ENCODE data around the gene XPR1. TPM values are rescaled to one million over a fixed set of nuclear protein-coding genes. Genes with fewer than 3 reads are reported as not detected.
A peak's percentile ranks its signal among the peaks of the same experiment; 100 is the strongest.

XPR1 gene
- 38.0 TPM for polyA plus RNA-seq (2013, experiment 1 of 2)
- 31.6 TPM for polyA plus RNA-seq (2013, experiment 2 of 2)

GRCh38 chr1:180631766-180632325 is at the start of gene XPR1:
Gene XPR1 (plus strand): TSS chr1:180632022. CDS start chr1:180632202, 180 bp downstream.
- 0% methylated on average over 20 to 32 of the region's 41 CpGs for WGBS, 2 experiments (ENCODE audit: insufficient coverage in 2 of 2)
- Histone ChIP-seq H3K36me3 (ENCODE audit: control insufficient read depth, insufficient read depth, low read length) (no peaks in the 10 kb centered on the region), H3K4me3 (ENCODE audit: extremely low read depth, insufficient read depth, low read length, poor library complexity, severe bottlenecking) (peak within 1 kb of the TSS; percentile 81), H3K9me3 (ENCODE audit: control insufficient read depth, low read length) (no peaks in the 10 kb centered on the region), H3K4me1 (ENCODE audit: control insufficient read depth, insufficient read depth, low read length, poor library complexity, severe bottlenecking) (peaks cover 3% of the 10 kb centered on the region), H3K27ac (ENCODE audit: low read depth, low read length, severe bottlenecking) (peak within 1 kb of the TSS; percentile 86)

- Histone ChIP-seq H3K9me3 (ENCODE audit: control insufficient read depth, low read length) (no peaks in the 10 kb centered on the region), H3K4me3 (ENCODE audit: extremely low read depth, insufficient read depth, low read length, poor library complexity, severe bottlenecking) (no peak overlapping the region), H3K27ac (ENCODE audit: low read depth, low read length, severe bottlenecking) (no peak overlapping the region), H3K36me3 (ENCODE audit: control insufficient read depth, insufficient read depth, low read length) (no peaks in the 10 kb centered on the region), H3K4me1 (ENCODE audit: control insufficient read depth, insufficient read depth, low read length, poor library complexity, severe bottlenecking) (peaks cover 11% of the 10 kb centered on the region)
- WGBS, 2 experiments (ENCODE audit: insufficient coverage in 2 of 2), result 93 to 99% methylated on average over 6 to 8 of the region's 8 CpGs
Measured at GRCh38 chr1:180584869-180585268, 47.0 kb upstream of the XPR1 start.

GRCh38 chr1:180585994-180586359 is 45.8 kb upstream of the XPR1 start:
- H3K9me3 ChIP-seq (ENCODE audit: control insufficient read depth, low read length), result no peaks in the 10 kb centered on the region
- H3K36me3 ChIP-seq (ENCODE audit: control insufficient read depth, insufficient read depth, low read length), result no peaks in the 10 kb centered on the region
- no peak overlapping the region for H3K27ac ChIP-seq (ENCODE audit: low read depth, low read length, severe bottlenecking)
- H3K4me1 ChIP-seq (ENCODE audit: control insufficient read depth, insufficient read depth, low read length, poor library complexity, severe bottlenecking), result peaks cover 11% of the 10 kb centered on the region
- 92 to 93% methylated on average over 4 of the region's 4 CpGs for WGBS, 2 experiments (ENCODE audit: insufficient coverage in 2 of 2)
- no peak overlapping the region for H3K4me3 ChIP-seq (ENCODE audit: extremely low read depth, insufficient read depth, low read length, poor library complexity, severe bottlenecking)

- no peak overlapping the region for H3K27ac ChIP-seq (ENCODE audit: low read depth, low read length, severe bottlenecking)
- 80 to 100% methylated on average over 1 of the region's 1 CpG for WGBS, 2 experiments (ENCODE audit: insufficient coverage in 2 of 2)
- no peak overlapping the region for H3K4me3 ChIP-seq (ENCODE audit: extremely low read depth, insufficient read depth, low read length, poor library complexity, severe bottlenecking)
- H3K9me3 ChIP-seq (ENCODE audit: control insufficient read depth, low read length), result no peaks in the 10 kb centered on the region
- H3K36me3 ChIP-seq (ENCODE audit: control insufficient read depth, insufficient read depth, low read length), result no peaks in the 10 kb centered on the region
- H3K4me1 ChIP-seq (ENCODE audit: control insufficient read depth, insufficient read depth, low read length, poor library complexity, severe bottlenecking), result peaks cover 11% of the 10 kb centered on the region
Measured at GRCh38 chr1:180586671-180587155, 45.1 kb upstream of the XPR1 start.

GRCh38 chr1:180588121-180588520 is 43.7 kb upstream of the XPR1 start:
- no peak overlapping the region for H3K27ac ChIP-seq (ENCODE audit: low read depth, low read length, severe bottlenecking)
- H3K36me3 ChIP-seq (ENCODE audit: control insufficient read depth, insufficient read depth, low read length), result no peaks in the 10 kb centered on the region
- peaks cover 11% of the 10 kb centered on the region for H3K4me1 ChIP-seq (ENCODE audit: control insufficient read depth, insufficient read depth, low read length, poor library complexity, severe bottlenecking)
- H3K9me3 ChIP-seq (ENCODE audit: control insufficient read depth, low read length), result no peaks in the 10 kb centered on the region
- 100% methylated on average over 1 of the region's 2 CpGs; no CpG with 5 or more reads in 1 of the 2 experiments for WGBS, 2 experiments (ENCODE audit: insufficient coverage in 2 of 2)
- H3K4me3 ChIP-seq (ENCODE audit: extremely low read depth, insufficient read depth, low read length, poor library complexity, severe bottlenecking), result no peak overlapping the region

- Histone ChIP-seq H3K4me1 (ENCODE audit: control insufficient read depth, insufficient read depth, low read length, poor library complexity, severe bottlenecking) (peaks cover 3% of the 10 kb centered on the region), H3K27ac (ENCODE audit: low read depth, low read length, severe bottlenecking) (no peak overlapping the region), H3K4me3 (ENCODE audit: extremely low read depth, insufficient read depth, low read length, poor library complexity, severe bottlenecking) (no peak overlapping the region), H3K36me3 (ENCODE audit: control insufficient read depth, insufficient read depth, low read length) (no peaks in the 10 kb centered on the region), H3K9me3 (ENCODE audit: control insufficient read depth, low read length) (no peaks in the 10 kb centered on the region)
- 75 to 80% methylated on average over 1 of the region's 2 CpGs for WGBS, 2 experiments (ENCODE audit: insufficient coverage in 2 of 2)
Measured at GRCh38 chr1:180590889-180591288, 40.9 kb upstream of the XPR1 start.

GRCh38 chr1:180593382-180593781 is 38.4 kb upstream of the XPR1 start:
- H3K4me1 ChIP-seq (ENCODE audit: control insufficient read depth, insufficient read depth, low read length, poor library complexity, severe bottlenecking), result no peaks in the 10 kb centered on the region
- whole genome bisulfite sequencing, 2 experiments (ENCODE audit: insufficient coverage in 2 of 2), result 83 to 93% methylated on average over 3 of the region's 3 CpGs
- H3K27ac ChIP-seq (ENCODE audit: low read depth, low read length, severe bottlenecking), result no peak overlapping the region
- no peaks in the 10 kb centered on the region for H3K36me3 ChIP-seq (ENCODE audit: control insufficient read depth, insufficient read depth, low read length)
- no peak overlapping the region for H3K4me3 ChIP-seq (ENCODE audit: extremely low read depth, insufficient read depth, low read length, poor library complexity, severe bottlenecking)
- no peaks in the 10 kb centered on the region for H3K9me3 ChIP-seq (ENCODE audit: control insufficient read depth, low read length)

- WGBS, 2 experiments (ENCODE audit: insufficient coverage in 2 of 2), result 35 to 80% methylated on average over 2 to 3 of the region's 6 CpGs
- H3K4me1 ChIP-seq (ENCODE audit: control insufficient read depth, insufficient read depth, low read length, poor library complexity, severe bottlenecking), result no peaks in the 10 kb centered on the region
- H3K9me3 ChIP-seq (ENCODE audit: control insufficient read depth, low read length), result no peaks in the 10 kb centered on the region
- peak overlapping the region; percentile 50 for H3K27ac ChIP-seq (ENCODE audit: low read depth, low read length, severe bottlenecking)
- H3K36me3 ChIP-seq (ENCODE audit: control insufficient read depth, insufficient read depth, low read length), result no peaks in the 10 kb centered on the region
- no peak overlapping the region for H3K4me3 ChIP-seq (ENCODE audit: extremely low read depth, insufficient read depth, low read length, poor library complexity, severe bottlenecking)
Measured at GRCh38 chr1:180594723-180595122, 37.1 kb upstream of the XPR1 start.

- Histone ChIP-seq H3K4me1 (ENCODE audit: control insufficient read depth, insufficient read depth, low read length, poor library complexity, severe bottlenecking) (no peaks in the 10 kb centered on the region), H3K4me3 (ENCODE audit: extremely low read depth, insufficient read depth, low read length, poor library complexity, severe bottlenecking) (no peak overlapping the region), H3K9me3 (ENCODE audit: control insufficient read depth, low read length) (no peaks in the 10 kb centered on the region), H3K36me3 (ENCODE audit: control insufficient read depth, insufficient read depth, low read length) (no peaks in the 10 kb centered on the region), H3K27ac (ENCODE audit: low read depth, low read length, severe bottlenecking) (no peak overlapping the region)
- WGBS, 2 experiments (ENCODE audit: insufficient coverage in 2 of 2), result no CpG with 5 or more reads among the region's 2 CpGs
Measured at GRCh38 chr1:180595966-180596365, 35.9 kb upstream of the XPR1 start.

GRCh38 chr1:180597520-180597919 is 34.3 kb upstream of the XPR1 start:
- no peaks in the 10 kb centered on the region for H3K9me3 ChIP-seq (ENCODE audit: control insufficient read depth, low read length)
- H3K36me3 ChIP-seq (ENCODE audit: control insufficient read depth, insufficient read depth, low read length), result no peaks in the 10 kb centered on the region
- no peak overlapping the region for H3K27ac ChIP-seq (ENCODE audit: low read depth, low read length, severe bottlenecking)
- no peaks in the 10 kb centered on the region for H3K4me1 ChIP-seq (ENCODE audit: control insufficient read depth, insufficient read depth, low read length, poor library complexity, severe bottlenecking)
- no peak overlapping the region for H3K4me3 ChIP-seq (ENCODE audit: extremely low read depth, insufficient read depth, low read length, poor library complexity, severe bottlenecking)

- Histone ChIP-seq H3K4me3 (ENCODE audit: extremely low read depth, insufficient read depth, low read length, poor library complexity, severe bottlenecking) (no peak overlapping the region), H3K4me1 (ENCODE audit: control insufficient read depth, insufficient read depth, low read length, poor library complexity, severe bottlenecking) (no peaks in the 10 kb centered on the region), H3K36me3 (ENCODE audit: control insufficient read depth, insufficient read depth, low read length) (no peaks in the 10 kb centered on the region), H3K9me3 (ENCODE audit: control insufficient read depth, low read length) (no peaks in the 10 kb centered on the region), H3K27ac (ENCODE audit: low read depth, low read length, severe bottlenecking) (no peak overlapping the region)
- WGBS, 2 experiments (ENCODE audit: insufficient coverage in 2 of 2), result 51 to 62% methylated on average over 2 to 5 of the region's 6 CpGs
Measured at GRCh38 chr1:180598333-180598974, 33.4 kb upstream of the XPR1 start.
